Right cardiac atrium (tissue), 5 donors: Measurements from ENCODE around the gene CNOT3. TPM values are rescaled to one million over a fixed set of nuclear protein-coding genes. Genes with fewer than 3 reads are reported as not detected.
A peak's percentile ranks its signal among the peaks of the same experiment; 100 is the strongest.
"Not testable (repeated sequence)": the region's sequence is repeated elsewhere in the genome, so short reads cannot be mapped to it uniquely, and the experiment has no call there.

Source experiments
- ATAC-seq, 2 donors: fragments of 200-7000 bp; cut with Tn5 transposase; one replicate each; pipeline versions ENCODE4 v1.8.0 to v1.9.1; 2020; ENCODE audit warnings: moderate library complexity in 2 of 2, mild to moderate bottlenecking in 1 of 2
- DNase-seq, 3 donors: peaks; one replicate each; pipeline ENCODE4 v3.0.0-alpha.2; 2020
- H3K27ac ChIP-seq: one replicate; pipeline ENCODE4 v1.5.1; 2013; ENCODE audit warnings: mild to moderate bottlenecking, low read length, control low read depth, moderate library complexity
- H3K27me3 ChIP-seq: one replicate; pipeline ENCODE4 v1.6.1; 2013; ENCODE audit not compliant: control insufficient read depth, insufficient read depth
- H3K4me1 ChIP-seq: one replicate; pipeline ENCODE4 v1.6.1; 2013; ENCODE audit warnings: low read length; ENCODE audit not compliant: control insufficient read depth, insufficient read depth
- H3K4me3 ChIP-seq: one replicate; pipeline ENCODE4 v1.5.1; 2013; ENCODE audit warnings: low read length, control low read depth
- H3K9me3 ChIP-seq: one replicate; pipeline ENCODE4 v1.6.1; 2013; ENCODE audit warnings: low read length; ENCODE audit not compliant: control insufficient read depth
- WGBS: extraction: QIAGEN DNeasy Blood & Tissue Kit; methylation state at CpG from one replicate; pipeline ENCODE4 v1.1.7; 2013; 5-methylcytosine and 5-hydroxymethylcytosine counted together
- intact Hi-C, 4 donors: fragments of 100-400 bp; cut with DNase I; formaldehyde crosslinking; loops; one replicate each; pipeline versions ENCODE4 v1.11.0 to v1.14.0; 2022 to 2023
- polyA plus RNA-seq: library from polyadenylated mRNA; stranded (reverse); fragments of 200-250 nt; gene quantifications from one replicate; pipeline ENCODE4 v1.2.3, GENCODE V29; 2013
- total RNA-seq, 4 donors: library from RNA; stranded (reverse); fragmentation: NEBNext Ultra II Directional; extraction: Animal tissue kit (Norgen Biotek cat#: 25700); gene quantifications; one replicate each; pipeline ENCODE4 v1.2.1, GENCODE V29; 2021
- donor health status: healthy with polysubstance abuse.
- donor health status: DM: no; HTN: yes; CAD: no.
- donor health status: DM: no; HTN: no; CAD: no.
- donor health status: DM: no; HTN: yes; CAD: no; lungs with severe emphysema.
- donor health status: DM: yes; HTN: yes; CAD: no.

Gene CNOT3
- total and polyA plus RNA-seq, 5 donors = 18.2 to 26.5 (median 20.9) TPM

GRCh38 chr19:54178581-54179261, 41.2 kb downstream of the CNOT3 start:
- peak; percentile 70 to 75 for ATAC-seq
- intact Hi-C loops = no loop called here

GRCh38 chr19:54179262-54179852, 41.8 kb downstream of the CNOT3 start:
- intact Hi-C loops = no loop called here
- H3K4me1 ChIP-seq = no peaks in the 10 kb centered on the region

More at GRCh38 chr19:54178581-54179261, 41.2 kb downstream of the CNOT3 start:
- Histone ChIP-seq H3K4me3 (no peak overlapping the region), H3K4me1 (no peaks in the 10 kb centered on the region), H3K27ac (no peak overlapping the region), H3K9me3 (no peaks in the 10 kb centered on the region), H3K27me3 (no peaks in the 10 kb centered on the region)
- DNase-seq = peak in 1 of 3 donors; percentile 66
- 74% methylated on average over 23 of the region's 23 CpGs for WGBS

GRCh38 chr19:54179921-54180461, 42.4 kb downstream of the CNOT3 start:
- WGBS = 54% methylated on average over 10 of the region's 10 CpGs
- no peaks in the 10 kb centered on the region for H3K9me3 ChIP-seq
- no peak overlapping the region for H3K4me3 ChIP-seq
- no peak overlapping the region for H3K27ac ChIP-seq
- DNase-seq (peak in 1 of 3 donors; percentile 10), ATAC-seq (peak; percentile 25 to 28)
- intact Hi-C loops = no loop called here
- no peaks in the 10 kb centered on the region for H3K27me3 ChIP-seq
- no peaks in the 10 kb centered on the region for H3K4me1 ChIP-seq

More at GRCh38 chr19:54179262-54179852, 41.8 kb downstream of the CNOT3 start:
- peak in 1 of 3 donors; percentile 5 for DNase-seq
- H3K9me3 ChIP-seq = no peaks in the 10 kb centered on the region
- ATAC-seq = no peak
- no peaks in the 10 kb centered on the region for H3K27me3 ChIP-seq
- H3K4me3 ChIP-seq = no peak overlapping the region
- no peak overlapping the region for H3K27ac ChIP-seq
- 84% methylated on average over 10 of the region's 10 CpGs for WGBS

- Histone ChIP-seq H3K27ac (no peak overlapping the region), H3K4me3 (no peak overlapping the region), H3K27me3 (no peaks in the 10 kb centered on the region), H3K9me3 (no peaks in the 10 kb centered on the region), H3K4me1 (no peaks in the 10 kb centered on the region)
- peak in 1 of 3 donors; percentile 36 for DNase-seq
- no peak for ATAC-seq
- WGBS = 96% methylated on average over 37 of the region's 37 CpGs
- intact Hi-C loops = no loop called here
Observed at GRCh38 chr19:54180691-54181091, 43.1 kb downstream of the CNOT3 start.

GRCh38 chr19:54181894-54182293, 44.3 kb downstream of the CNOT3 start:
- DNase-seq, H3K27ac ChIP-seq, H3K4me3 ChIP-seq, intact Hi-C loops, H3K4me1 ChIP-seq, H3K9me3 ChIP-seq, ATAC-seq, H3K27me3 ChIP-seq: not testable (repeated sequence)
- WGBS = 89% methylated on average over 3 of the region's 3 CpGs

GRCh38 chr19:54183431-54183830, 45.9 kb downstream of the CNOT3 start:
- Histone ChIP-seq H3K9me3 (no peaks in the 10 kb centered on the region), H3K27ac (no peak overlapping the region), H3K4me3 (no peak overlapping the region), H3K4me1 (no peaks in the 10 kb centered on the region), H3K27me3 (no peaks in the 10 kb centered on the region)
- ATAC-seq (no peak), DNase-seq (peak in 1 of 3 donors; percentile 46)
- 89% methylated on average over 11 of the region's 11 CpGs for WGBS
- intact Hi-C loops = no loop called here

GRCh38 chr19:54186351-54186750, 48.8 kb downstream of the CNOT3 start:
- Histone ChIP-seq H3K9me3 (no peaks in the 10 kb centered on the region), H3K27me3 (no peaks in the 10 kb centered on the region), H3K4me1 (no peaks in the 10 kb centered on the region), H3K27ac (no peak overlapping the region), H3K4me3 (no peak overlapping the region)
- peak in 1 of 3 donors; percentile 29 for DNase-seq
- WGBS = 70% methylated on average over 8 of the region's 8 CpGs
- no peak for ATAC-seq
- intact Hi-C loops = no loop called here

- Histone ChIP-seq H3K9me3 (no peaks in the 10 kb centered on the region), H3K27ac (no peak overlapping the region), H3K27me3 (no peaks in the 10 kb centered on the region), H3K4me1 (no peaks in the 10 kb centered on the region), H3K4me3 (no peak overlapping the region)
- ATAC-seq (no peak), DNase-seq (peak in 1 of 3 donors; percentile 57)
- intact Hi-C loops = no loop called here
- WGBS = 85% methylated on average over 11 of the region's 11 CpGs
Observed at GRCh38 chr19:54186934-54187381, 49.4 kb downstream of the CNOT3 start.

- peak in 1 of 3 donors; percentile 58 for DNase-seq
- intact Hi-C loops = no loop called here
- Histone ChIP-seq H3K4me3 (peak overlapping the region; percentile 53), H3K4me1 (peaks cover 2% of the 10 kb centered on the region), H3K27ac (no peak overlapping the region), H3K27me3 (no peaks in the 10 kb centered on the region), H3K9me3 (no peaks in the 10 kb centered on the region)
- WGBS = 26% methylated on average over 12 of the region's 12 CpGs
- no peak for ATAC-seq
Observed at GRCh38 chr19:54188215-54188871, 50.8 kb downstream of the CNOT3 start.

GRCh38 chr19:54189145-54189734, 51.7 kb downstream of the CNOT3 start, which contains the start of gene MBOAT7:
Gene MBOAT7 (minus strand): TSS chr19:54189580. CDS start chr19:54188508, 1,072 bp downstream.
- H3K27ac ChIP-seq = peak within 1 kb of the TSS; percentile 95
- ATAC-seq = peak; percentile 4 to 73
- no peaks in the 10 kb centered on the region for H3K9me3 ChIP-seq
- WGBS = under 1% methylated on average over 64 of the region's 64 CpGs
- intact Hi-C loops = no loop called here
- H3K4me1 ChIP-seq = peaks cover 2% of the 10 kb centered on the region
- no peaks in the 10 kb centered on the region for H3K27me3 ChIP-seq
- peak within 1 kb of the TSS; percentile 53 for H3K4me3 ChIP-seq
- no peak for DNase-seq
